Superior temporal gyrus (tissue), 1 donor: Measurements from ENCODE around the gene MAFG.

ENCODE experiments used
- DNase-seq: peaks from one replicate; pipeline ENCODE4 v3.0.0-alpha.2; 2016; ENCODE audit errors: extremely low spot score

MAFG gene

DNA sequence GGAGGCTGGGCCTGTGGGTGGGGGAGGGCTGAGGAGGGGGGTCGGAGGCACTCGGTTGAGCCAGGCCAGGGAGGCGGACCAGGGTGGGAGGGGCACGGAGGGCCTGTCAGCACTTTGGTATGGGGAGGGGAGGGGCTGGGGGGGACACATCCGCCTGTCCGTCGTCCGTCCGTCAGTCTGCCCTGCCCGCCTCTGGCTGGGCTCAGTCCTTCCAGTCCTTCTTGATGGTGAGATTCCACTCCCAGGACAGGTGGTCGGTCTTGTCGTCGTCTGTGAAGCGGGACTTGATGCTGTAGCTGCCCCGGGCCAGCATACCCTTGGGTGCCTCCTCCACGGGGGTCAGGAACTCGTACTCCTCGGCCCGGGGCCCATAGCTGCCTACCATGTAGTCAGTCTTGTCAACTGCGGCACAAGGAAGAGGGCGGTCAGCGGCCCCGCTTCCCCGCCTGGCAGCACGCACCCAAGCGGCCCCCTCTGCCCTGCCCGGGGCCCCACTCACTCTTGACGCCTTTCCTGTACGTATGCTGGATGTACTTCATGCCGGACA lies 58.8 kb downstream of the MAFG start:
- no peak for DNase-seq
